ENCODE measurements around the gene P2RY2. TPM values are rescaled to one million over a fixed set of nuclear protein-coding genes. Genes with fewer than 3 reads are reported as not detected.

P2RY2 gene
- polyA plus RNA-seq, 1 donor from 2014 or later: not detected

- Histone ChIP-seq H3K36me3 (ENCODE audit: insufficient read depth, low read length) (no peaks in the 10 kb centered on the region), H4K20me1 (ENCODE audit: insufficient read depth) (no peaks in the 10 kb centered on the region), H3K9ac (ENCODE audit: low read length) (no peak overlapping the region), H2AFZ (ENCODE audit: low read depth, low read length) (no peak overlapping the region), H3F3A (ENCODE audit: insufficient read depth, low read length, poor library complexity, severe bottlenecking) (no peaks in the 10 kb centered on the region), H3K79me2 (replicated peaks; ENCODE audit: insufficient read depth, low read length) (no peaks in the 10 kb centered on the region), H3K27ac (ENCODE audit: low read length) (no peak overlapping the region), H3K9me3 (ENCODE audit: low read length) (no peaks in the 10 kb centered on the region), H3K4me2 (ENCODE audit: low read length) (no peak overlapping the region), H3K4me3 (ENCODE audit: low read length) (no peak overlapping the region), H3K27me3 (ENCODE audit: insufficient read depth, low read depth, low read length) (no peaks in the 10 kb centered on the region), H3K9me2 (ENCODE audit: insufficient read depth, low read length) (no peaks in the 10 kb centered on the region)
- TF ChIP-seq, protein P1, sequence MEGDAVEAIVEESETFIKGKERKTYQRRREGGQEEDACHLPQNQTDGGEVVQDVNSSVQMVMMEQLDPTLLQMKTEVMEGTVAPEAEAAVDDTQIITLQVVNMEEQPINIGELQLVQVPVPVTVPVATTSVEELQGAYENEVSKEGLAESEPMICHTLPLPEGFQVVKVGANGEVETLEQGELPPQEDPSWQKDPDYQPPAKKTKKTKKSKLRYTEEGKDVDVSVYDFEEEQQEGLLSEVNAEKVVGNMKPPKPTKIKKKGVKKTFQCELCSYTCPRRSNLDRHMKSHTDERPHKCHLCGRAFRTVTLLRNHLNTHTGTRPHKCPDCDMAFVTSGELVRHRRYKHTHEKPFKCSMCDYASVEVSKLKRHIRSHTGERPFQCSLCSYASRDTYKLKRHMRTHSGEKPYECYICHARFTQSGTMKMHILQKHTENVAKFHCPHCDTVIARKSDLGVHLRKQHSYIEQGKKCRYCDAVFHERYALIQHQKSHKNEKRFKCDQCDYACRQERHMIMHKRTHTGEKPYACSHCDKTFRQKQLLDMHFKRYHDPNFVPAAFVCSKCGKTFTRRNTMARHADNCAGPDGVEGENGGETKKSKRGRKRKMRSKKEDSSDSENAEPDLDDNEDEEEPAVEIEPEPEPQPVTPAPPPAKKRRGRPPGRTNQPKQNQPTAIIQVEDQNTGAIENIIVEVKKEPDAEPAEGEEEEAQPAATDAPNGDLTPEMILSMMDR (IDR thresholded peaks at IDR 0.05; ENCODE audit: poor library complexity, severe bottlenecking): no peak
- TF ChIP-seq EP300 (conservative IDR thresholded peaks at IDR 0.05; ENCODE audit: poor library complexity, severe bottlenecking) (no peak), RAD21 (conservative IDR thresholded peaks at IDR 0.05) (no peak), POLR2AphosphoS5 (IDR thresholded peaks at IDR 0.05) (no peak), TAF1 (IDR thresholded peaks at IDR 0.05; ENCODE audit: low read depth) (no peak), SMC3 (conservative IDR thresholded peaks at IDR 0.05; ENCODE audit: poor library complexity) (no peak), MXI1 (conservative IDR thresholded peaks at IDR 0.05; ENCODE audit: poor library complexity, severe bottlenecking) (no peak), EZH2 (IDR thresholded peaks at IDR 0.05; ENCODE audit: borderline replicate concordance, insufficient read depth, low read length, poor library complexity, severe bottlenecking) (no peak)
- TF ChIP-seq, protein P2, sequence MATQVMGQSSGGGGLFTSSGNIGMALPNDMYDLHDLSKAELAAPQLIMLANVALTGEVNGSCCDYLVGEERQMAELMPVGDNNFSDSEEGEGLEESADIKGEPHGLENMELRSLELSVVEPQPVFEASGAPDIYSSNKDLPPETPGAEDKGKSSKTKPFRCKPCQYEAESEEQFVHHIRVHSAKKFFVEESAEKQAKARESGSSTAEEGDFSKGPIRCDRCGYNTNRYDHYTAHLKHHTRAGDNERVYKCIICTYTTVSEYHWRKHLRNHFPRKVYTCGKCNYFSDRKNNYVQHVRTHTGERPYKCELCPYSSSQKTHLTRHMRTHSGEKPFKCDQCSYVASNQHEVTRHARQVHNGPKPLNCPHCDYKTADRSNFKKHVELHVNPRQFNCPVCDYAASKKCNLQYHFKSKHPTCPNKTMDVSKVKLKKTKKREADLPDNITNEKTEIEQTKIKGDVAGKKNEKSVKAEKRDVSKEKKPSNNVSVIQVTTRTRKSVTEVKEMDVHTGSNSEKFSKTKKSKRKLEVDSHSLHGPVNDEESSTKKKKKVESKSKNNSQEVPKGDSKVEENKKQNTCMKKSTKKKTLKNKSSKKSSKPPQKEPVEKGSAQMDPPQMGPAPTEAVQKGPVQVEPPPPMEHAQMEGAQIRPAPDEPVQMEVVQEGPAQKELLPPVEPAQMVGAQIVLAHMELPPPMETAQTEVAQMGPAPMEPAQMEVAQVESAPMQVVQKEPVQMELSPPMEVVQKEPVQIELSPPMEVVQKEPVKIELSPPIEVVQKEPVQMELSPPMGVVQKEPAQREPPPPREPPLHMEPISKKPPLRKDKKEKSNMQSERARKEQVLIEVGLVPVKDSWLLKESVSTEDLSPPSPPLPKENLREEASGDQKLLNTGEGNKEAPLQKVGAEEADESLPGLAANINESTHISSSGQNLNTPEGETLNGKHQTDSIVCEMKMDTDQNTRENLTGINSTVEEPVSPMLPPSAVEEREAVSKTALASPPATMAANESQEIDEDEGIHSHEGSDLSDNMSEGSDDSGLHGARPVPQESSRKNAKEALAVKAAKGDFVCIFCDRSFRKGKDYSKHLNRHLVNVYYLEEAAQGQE (IDR thresholded peaks at IDR 0.05; ENCODE audit: borderline replicate concordance): no peak
These were observed 43.6 kb upstream of the P2RY2 start for GRCh38 chr11:73174495-73174791.

DNA sequence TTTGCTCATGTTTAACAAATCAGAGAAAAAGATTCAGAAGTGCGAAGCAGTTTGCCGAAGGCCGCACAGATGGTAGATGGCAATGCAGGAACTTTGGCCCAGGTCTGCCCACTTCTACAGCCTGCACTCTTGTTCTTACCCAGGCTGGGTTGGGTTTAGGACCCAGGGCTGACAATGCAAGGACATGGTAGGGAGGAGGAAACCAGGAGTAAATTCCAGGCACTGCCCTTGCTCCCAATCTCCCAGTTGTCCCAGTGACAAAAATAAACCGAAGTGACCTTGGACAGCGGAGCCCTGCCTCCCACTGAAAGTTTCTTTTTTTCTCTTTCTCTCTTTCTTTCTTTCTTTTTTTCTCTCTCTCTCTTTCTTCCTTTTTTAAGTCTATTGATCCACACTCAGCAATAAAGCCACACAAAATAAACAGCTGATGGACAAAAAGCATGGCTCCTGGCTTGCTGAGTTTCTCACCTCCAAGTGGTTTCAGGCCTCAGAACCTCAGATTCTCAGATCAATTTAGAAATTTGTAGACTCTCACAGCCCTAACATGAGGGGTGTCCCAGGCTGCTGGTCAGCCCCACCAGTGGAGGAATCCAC is 42.4 kb upstream of the P2RY2 start:
- H3K27me3 ChIP-seq (ENCODE audit: insufficient read depth, low read depth, low read length): no peaks in the 10 kb centered on the region
- TF ChIP-seq MXI1 (conservative IDR thresholded peaks at IDR 0.05; ENCODE audit: poor library complexity, severe bottlenecking) (no peak), EP300 (conservative IDR thresholded peaks at IDR 0.05; ENCODE audit: poor library complexity, severe bottlenecking) (no peak), SMC3 (conservative IDR thresholded peaks at IDR 0.05; ENCODE audit: poor library complexity) (no peak), POLR2AphosphoS5 (IDR thresholded peaks at IDR 0.05) (no peak), TAF1 (IDR thresholded peaks at IDR 0.05; ENCODE audit: low read depth) (no peak), EZH2 (IDR thresholded peaks at IDR 0.05; ENCODE audit: borderline replicate concordance, insufficient read depth, low read length, poor library complexity, severe bottlenecking) (no peak), RAD21 (conservative IDR thresholded peaks at IDR 0.05) (no peak)
- TF ChIP-seq, protein P2 (IDR thresholded peaks at IDR 0.05; ENCODE audit: borderline replicate concordance): no peak
- TF ChIP-seq, protein P1 (IDR thresholded peaks at IDR 0.05; ENCODE audit: poor library complexity, severe bottlenecking): no peak
- H4K20me1 ChIP-seq (ENCODE audit: insufficient read depth): no peaks in the 10 kb centered on the region
- H3K9me2 ChIP-seq (ENCODE audit: insufficient read depth, low read length): no peaks in the 10 kb centered on the region
- no peaks in the 10 kb centered on the region for H3K36me3 ChIP-seq (ENCODE audit: insufficient read depth, low read length)
- H3F3A ChIP-seq (ENCODE audit: insufficient read depth, low read length, poor library complexity, severe bottlenecking): no peaks in the 10 kb centered on the region
- H3K9me3 ChIP-seq (ENCODE audit: low read length): no peaks in the 10 kb centered on the region
- H2AFZ ChIP-seq (ENCODE audit: low read depth, low read length): no peak overlapping the region
- H3K27ac ChIP-seq (ENCODE audit: low read length): no peak overlapping the region
- no peak overlapping the region for H3K4me3 ChIP-seq (ENCODE audit: low read length)
- H3K79me2 ChIP-seq (replicated peaks; ENCODE audit: insufficient read depth, low read length): no peaks in the 10 kb centered on the region
- H3K4me2 ChIP-seq (ENCODE audit: low read length): no peak overlapping the region
- no peak overlapping the region for H3K9ac ChIP-seq (ENCODE audit: low read length)
